NCI-H526 (cell line): ENCODE data around the gene TSPAN3.

ENCODE experiments used
- DNase-seq, 2 experiments: peaks; one replicate each; lab custom pipeline; 2025; lab: John Stamatoyannopoulos, UW

The TSPAN3 gene

GRCh38 chr15:77023576-77024272 is 47.2 kb downstream of the TSPAN3 start:
- no peak for DNase-seq

- no peak for DNase-seq
Measured at GRCh38 chr15:77022646-77023575, 48.0 kb downstream of the TSPAN3 start.

- DNase-seq: no peak
Measured at GRCh38 chr15:77021803-77022381, 49.0 kb downstream of the TSPAN3 start.

- DNase-seq: no peak
Measured at GRCh38 chr15:77021088-77021481, 49.8 kb downstream of the TSPAN3 start.

- DNase-seq: no peak
Measured at GRCh38 chr15:77020348-77021087, 50.4 kb downstream of the TSPAN3 start.

- peak; percentile 76 to 88 for DNase-seq
Measured at GRCh38 chr15:77019521-77020331, 51.2 kb downstream of the TSPAN3 start.

GRCh38 chr15:77018796-77019505 is 52.0 kb downstream of the TSPAN3 start:
- peak in 1 of 2 experiments; percentile 39 for DNase-seq

- no peak for DNase-seq
Measured at GRCh38 chr15:77017761-77018720, 52.9 kb downstream of the TSPAN3 start.

- DNase-seq: no peak
Measured at GRCh38 chr15:77017091-77017660, 53.7 kb downstream of the TSPAN3 start.

- no peak for DNase-seq
Measured at GRCh38 chr15:77016321-77016695, 54.6 kb downstream of the TSPAN3 start.

GRCh38 chr15:77015646-77016320 is 55.1 kb downstream of the TSPAN3 start:
- DNase-seq: peak in 1 of 2 experiments; percentile 45

- no peak for DNase-seq
Measured at GRCh38 chr15:77014132-77015081, 56.5 kb downstream of the TSPAN3 start.

- no peak for DNase-seq
Measured at GRCh38 chr15:77013776-77014131, 57.2 kb downstream of the TSPAN3 start.

GRCh38 chr15:77012868-77013267 is 58.0 kb downstream of the TSPAN3 start:
- no peak for DNase-seq

GRCh38 chr15:77012117-77012712 is 58.7 kb downstream of the TSPAN3 start:
- no peak for DNase-seq

- no peak for DNase-seq
Measured at GRCh38 chr15:77010857-77011256, 60.1 kb downstream of the TSPAN3 start.

- peak in 1 of 2 experiments; percentile 47 for DNase-seq
Measured at GRCh38 chr15:77010312-77010686, 60.6 kb downstream of the TSPAN3 start.
